ENCODE data around the gene SARS1. TPM values are rescaled to one million over a fixed set of nuclear protein-coding genes. Genes with fewer than 3 reads are reported as not detected.

Gene SARS1
- total RNA-seq, 1 experiment from 2014 or later = 158 TPM

GRCh38 chr1:109259674-109260557 lies 46.2 kb downstream of the SARS1 start:
- no TSS peak for BruUV-seq (replicated peaks)
- POLR2A ChIA-PET (ENCODE audit: unreplicated experiment) = no interaction called here
- CTCF ChIA-PET = no interaction called here

GRCh38 chr1:109261006-109261405 lies 47.3 kb downstream of the SARS1 start:
- H3K36me3 ChIP-seq (ENCODE audit: low read depth, low read length) = no peaks in the 10 kb centered on the region
- ChIA-PET CTCF (no interaction called here), POLR2A (ENCODE audit: unreplicated experiment) (no interaction called here)
- no peaks in the 10 kb centered on the region for H3K9me2 ChIP-seq (replicated peaks; ENCODE audit: low read length)
- H3K79me2 ChIP-seq (ENCODE audit: low read length) = no peaks in the 10 kb centered on the region
- no peaks in the 10 kb centered on the region for H4K20me1 ChIP-seq (ENCODE audit: low read length)
- DNase-seq (no peak), ATAC-seq (no peak)
- H3K27me3 ChIP-seq (ENCODE audit: low read length) = no peaks in the 10 kb centered on the region
- no TSS peak for BruUV-seq (replicated peaks)
- H3K9me3 ChIP-seq (ENCODE audit: low read length) = no peaks in the 10 kb centered on the region
- H3K4me2 ChIP-seq (ENCODE audit: low read length) = no peak overlapping the region
- intact Hi-C loops (cut with micrococcal nuclease) = no loop called here
- H2AFZ ChIP-seq (ENCODE audit: low read length) = no peak overlapping the region
- H3K4me1 ChIP-seq (ENCODE audit: insufficient read depth, low read length) = peaks cover 12% of the 10 kb centered on the region
- no peak overlapping the region for H3K4me3 ChIP-seq (ENCODE audit: low read length)
- H3K27ac ChIP-seq (ENCODE audit: low read length) = no peak overlapping the region
- TF ChIP-seq EZH2 (IDR thresholded peaks at IDR 0.05; ENCODE audit: low read length, unreplicated experiment) (no peak), CTCF (conservative IDR thresholded peaks at IDR 0.05; ENCODE audit: low read depth, low read length) (no peak), EZH2phosphoT487 (IDR thresholded peaks at IDR 0.05; ENCODE audit: borderline replicate concordance, low read length) (no peak)
- H3K9ac ChIP-seq (ENCODE audit: low read length) = no peak overlapping the region
- H3F3A ChIP-seq (ENCODE audit: low read length, unreplicated experiment) = no peaks in the 10 kb centered on the region

More at GRCh38 chr1:109259674-109260557, 46.2 kb downstream of the SARS1 start:
- ATAC-seq = no peak
- H4K20me1 ChIP-seq (ENCODE audit: low read length) = no peaks in the 10 kb centered on the region
- no peak for DNase-seq
- H3K27ac ChIP-seq (ENCODE audit: low read length) = no peak overlapping the region
- intact Hi-C loops (cut with micrococcal nuclease) = no loop called here
- H3K4me3 ChIP-seq (ENCODE audit: low read length) = no peak overlapping the region
- no peak overlapping the region for H2AFZ ChIP-seq (ENCODE audit: low read length)
- no peaks in the 10 kb centered on the region for H3K27me3 ChIP-seq (ENCODE audit: low read length)
- TF ChIP-seq EZH2 (IDR thresholded peaks at IDR 0.05; ENCODE audit: low read length, unreplicated experiment) (no peak), EZH2phosphoT487 (IDR thresholded peaks at IDR 0.05; ENCODE audit: borderline replicate concordance, low read length) (no peak), CTCF (conservative IDR thresholded peaks at IDR 0.05; ENCODE audit: low read depth, low read length) (no peak)
- H3K9ac ChIP-seq (ENCODE audit: low read length) = no peak overlapping the region
- no peaks in the 10 kb centered on the region for H3K36me3 ChIP-seq (ENCODE audit: low read depth, low read length)
- H3K4me2 ChIP-seq (ENCODE audit: low read length) = no peak overlapping the region
- H3K9me2 ChIP-seq (replicated peaks; ENCODE audit: low read length) = no peaks in the 10 kb centered on the region
- H3K4me1 ChIP-seq (ENCODE audit: insufficient read depth, low read length) = peaks cover 12% of the 10 kb centered on the region
- H3F3A ChIP-seq (ENCODE audit: low read length, unreplicated experiment) = no peaks in the 10 kb centered on the region
- H3K9me3 ChIP-seq (ENCODE audit: low read length) = no peaks in the 10 kb centered on the region
- H3K79me2 ChIP-seq (ENCODE audit: low read length) = no peaks in the 10 kb centered on the region

GRCh38 chr1:109261578-109261977 lies 47.9 kb downstream of the SARS1 start:
- no peak overlapping the region for H3K9ac ChIP-seq (ENCODE audit: low read length)
- ATAC-seq = no peak
- no peaks in the 10 kb centered on the region for H3K9me2 ChIP-seq (replicated peaks; ENCODE audit: low read length)
- TF ChIP-seq CTCF (conservative IDR thresholded peaks at IDR 0.05; ENCODE audit: low read depth, low read length) = no peak
- no peak for TF ChIP-seq EZH2 (IDR thresholded peaks at IDR 0.05; ENCODE audit: low read length, unreplicated experiment)
- no peak for TF ChIP-seq EZH2phosphoT487 (IDR thresholded peaks at IDR 0.05; ENCODE audit: borderline replicate concordance, low read length)
- H3K27me3 ChIP-seq (ENCODE audit: low read length) = no peaks in the 10 kb centered on the region
- no peaks in the 10 kb centered on the region for H3K9me3 ChIP-seq (ENCODE audit: low read length)
- no peak overlapping the region for H2AFZ ChIP-seq (ENCODE audit: low read length)
- no peaks in the 10 kb centered on the region for H3F3A ChIP-seq (ENCODE audit: low read length, unreplicated experiment)
- ChIA-PET CTCF (no interaction called here), POLR2A (ENCODE audit: unreplicated experiment) (no interaction called here)
- no peaks in the 10 kb centered on the region for H4K20me1 ChIP-seq (ENCODE audit: low read length)
- H3K4me3 ChIP-seq (ENCODE audit: low read length) = no peak overlapping the region
- H3K36me3 ChIP-seq (ENCODE audit: low read depth, low read length) = no peaks in the 10 kb centered on the region
- intact Hi-C loops (cut with micrococcal nuclease) = no loop called here
- no peak for DNase-seq
- BruUV-seq (replicated peaks) = no TSS peak
- H3K27ac ChIP-seq (ENCODE audit: low read length) = no peak overlapping the region
- no peaks in the 10 kb centered on the region for H3K79me2 ChIP-seq (ENCODE audit: low read length)
- H3K4me1 ChIP-seq (ENCODE audit: insufficient read depth, low read length) = peaks cover 12% of the 10 kb centered on the region
- no peak overlapping the region for H3K4me2 ChIP-seq (ENCODE audit: low read length)
